ENCODE measurements around the gene AP1G1.

- TF ChIP-seq CTCF (IDR thresholded peaks at IDR 0.05) (no peak), POLR2AphosphoS5 (IDR thresholded peaks at IDR 0.05; ENCODE audit: low read depth, low read length) (peak; percentile 82), SIN3A (IDR thresholded peaks at IDR 0.05; ENCODE audit: borderline replicate concordance, insufficient read depth, low read depth, low read length) (peak; percentile 83; the same call in 1 of the 2 replicates)
Measured at GRCh38 chr16:71845639-71846430, 37.2 kb upstream of the AP1G1 start, which contains the start of gene ATXN1L.
